Stimulated activated CD8-positive, alpha-beta memory T cell treated with anti-CD3 and anti-CD28 coated beads, Interleukin-7, amount 100 ng/mL, for 1 hour (primary cell): ENCODE measurements around the gene GRID1.
"Not testable (repeated sequence)": the region's sequence is repeated elsewhere in the genome, so short reads cannot be mapped to it uniquely, and the experiment has no call there.

Source experiments
- DNase-seq, 2 donors: peaks; one replicate each; pipeline ENCODE4 v3.0.0-alpha.2; 2020; ENCODE audit warnings: low read depth in 2 of 2

The GRID1 gene

DNA sequence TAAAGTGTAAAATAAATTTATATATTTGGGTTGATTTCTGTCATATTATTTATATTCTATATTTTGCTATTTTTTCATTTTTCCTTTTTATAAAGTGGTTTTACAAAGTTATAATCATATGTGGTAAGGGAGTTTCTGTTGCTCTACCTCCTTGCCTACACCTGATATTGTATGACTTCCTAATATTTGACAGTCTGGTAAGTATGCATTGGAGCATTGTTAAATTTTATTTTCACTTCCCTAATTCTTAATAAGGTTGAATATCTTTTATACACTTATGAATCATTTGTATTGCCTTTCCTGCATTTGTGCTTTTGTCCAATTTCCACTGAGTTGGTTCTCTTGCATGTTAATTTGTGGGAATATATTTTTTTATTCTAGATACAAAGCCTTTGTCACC lies 492.4 kb downstream of the GRID1 start:
- no peak for DNase-seq

DNA sequence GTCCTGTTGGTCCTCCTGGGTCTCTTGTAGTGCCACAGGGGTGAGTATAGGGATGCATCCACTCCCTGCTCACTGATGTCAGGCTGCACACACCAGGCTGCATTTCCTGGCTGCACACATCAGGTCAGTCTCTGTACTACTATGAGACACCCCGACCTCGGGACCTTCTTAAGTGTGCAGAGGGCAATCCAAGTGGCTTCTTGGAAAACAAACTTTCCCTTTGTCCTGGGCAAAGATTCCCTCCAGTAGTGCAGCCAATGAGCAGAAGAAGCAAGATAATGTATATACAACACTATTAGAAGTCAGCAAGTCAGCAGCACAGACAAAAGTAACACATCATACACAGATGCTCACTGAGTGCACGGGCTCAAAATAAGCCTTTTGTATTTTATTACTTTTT lies 493.5 kb downstream of the GRID1 start:
- DNase-seq = no peak

DNA sequence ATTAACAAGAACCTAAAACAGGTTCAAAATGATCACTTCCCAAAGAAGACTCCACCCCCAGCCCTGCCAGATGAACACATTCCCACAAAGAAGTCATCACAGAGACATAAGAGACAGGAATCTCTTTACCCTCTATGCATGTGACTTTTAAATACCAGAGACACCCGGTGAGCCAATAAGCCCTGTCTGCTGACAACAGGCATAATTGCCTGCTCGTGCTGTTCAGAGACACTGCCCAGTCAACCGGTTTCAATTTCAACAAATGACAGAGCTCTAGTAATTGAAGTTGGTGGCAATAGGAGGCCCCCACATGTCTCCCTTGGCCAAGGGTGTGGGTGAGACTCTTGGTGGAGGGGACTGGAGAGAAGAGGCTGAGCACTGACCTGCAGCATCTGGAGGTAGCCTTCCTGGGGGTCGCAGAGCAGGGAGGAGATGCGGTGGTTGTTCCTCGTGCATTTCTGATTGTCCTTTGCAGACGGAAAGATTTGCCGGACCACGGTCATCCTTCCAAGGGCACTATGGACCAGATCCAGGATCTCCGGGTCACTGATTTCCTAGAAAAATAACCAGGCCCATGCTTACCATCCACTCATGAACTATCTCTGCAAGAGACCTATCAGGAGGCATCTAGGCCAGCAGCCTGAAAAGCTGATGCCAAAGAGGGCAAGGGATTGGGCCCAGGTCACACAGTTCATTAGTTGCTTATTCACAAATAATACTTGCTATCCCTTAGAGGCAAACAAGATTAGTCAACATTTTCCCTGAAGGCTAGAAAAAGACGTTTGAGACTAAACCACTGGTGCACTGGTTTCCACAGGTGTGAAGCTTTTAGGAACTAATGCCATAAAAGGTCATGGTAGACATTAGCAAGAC lies 497.7 kb downstream of the GRID1 start:
- DNase-seq = no peak

DNA sequence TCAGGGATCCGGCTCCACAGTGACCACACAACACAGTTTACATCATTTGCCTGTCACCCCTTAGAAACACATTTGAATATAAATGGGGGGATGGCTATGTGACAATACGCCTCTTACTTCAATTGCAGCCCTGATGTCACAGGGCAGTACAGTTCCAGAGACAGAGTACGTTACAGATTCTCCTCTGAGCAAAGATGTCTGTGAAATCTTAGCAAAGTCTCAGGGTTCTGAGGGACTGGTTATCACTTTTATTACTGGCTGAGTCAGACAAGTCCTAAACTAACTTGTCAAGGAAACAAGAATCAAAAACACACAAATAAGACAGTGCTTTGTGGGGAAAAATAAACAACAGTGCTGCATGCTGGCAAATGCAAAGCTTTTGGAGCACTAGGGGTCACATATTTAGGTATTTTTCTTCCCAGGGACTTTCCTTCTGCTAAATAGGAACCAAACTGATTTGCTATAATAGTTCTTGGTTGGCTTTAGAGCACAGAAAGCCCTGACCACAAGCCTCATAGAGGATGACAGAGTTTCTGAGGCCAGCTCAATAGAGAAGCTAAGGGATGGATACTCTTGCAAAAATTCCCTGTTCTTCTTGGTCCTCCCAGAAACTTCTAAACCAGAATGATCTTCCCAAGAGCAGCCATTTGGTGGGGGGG lies 501.6 kb downstream of the GRID1 start:
- DNase-seq = no peak

DNA sequence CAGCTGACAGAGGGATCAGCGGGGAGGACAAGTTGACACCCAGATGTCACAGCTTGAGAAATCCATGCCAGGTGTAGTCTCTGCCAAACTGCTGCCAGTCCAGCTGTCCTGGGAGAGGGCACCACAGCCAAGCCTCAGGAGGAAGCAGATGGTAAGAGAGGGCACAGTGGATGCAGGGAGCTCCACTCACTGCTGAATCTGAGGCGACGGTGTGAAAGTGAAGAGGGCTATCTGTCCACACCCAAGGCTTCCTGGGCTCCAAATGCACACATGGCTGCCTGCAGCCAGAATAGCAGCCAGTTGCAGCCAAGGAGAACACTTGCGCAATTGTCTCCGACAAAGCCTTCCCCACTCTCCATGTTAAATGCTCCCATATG lies 502.4 kb downstream of the GRID1 start:
- no peak for DNase-seq

DNA sequence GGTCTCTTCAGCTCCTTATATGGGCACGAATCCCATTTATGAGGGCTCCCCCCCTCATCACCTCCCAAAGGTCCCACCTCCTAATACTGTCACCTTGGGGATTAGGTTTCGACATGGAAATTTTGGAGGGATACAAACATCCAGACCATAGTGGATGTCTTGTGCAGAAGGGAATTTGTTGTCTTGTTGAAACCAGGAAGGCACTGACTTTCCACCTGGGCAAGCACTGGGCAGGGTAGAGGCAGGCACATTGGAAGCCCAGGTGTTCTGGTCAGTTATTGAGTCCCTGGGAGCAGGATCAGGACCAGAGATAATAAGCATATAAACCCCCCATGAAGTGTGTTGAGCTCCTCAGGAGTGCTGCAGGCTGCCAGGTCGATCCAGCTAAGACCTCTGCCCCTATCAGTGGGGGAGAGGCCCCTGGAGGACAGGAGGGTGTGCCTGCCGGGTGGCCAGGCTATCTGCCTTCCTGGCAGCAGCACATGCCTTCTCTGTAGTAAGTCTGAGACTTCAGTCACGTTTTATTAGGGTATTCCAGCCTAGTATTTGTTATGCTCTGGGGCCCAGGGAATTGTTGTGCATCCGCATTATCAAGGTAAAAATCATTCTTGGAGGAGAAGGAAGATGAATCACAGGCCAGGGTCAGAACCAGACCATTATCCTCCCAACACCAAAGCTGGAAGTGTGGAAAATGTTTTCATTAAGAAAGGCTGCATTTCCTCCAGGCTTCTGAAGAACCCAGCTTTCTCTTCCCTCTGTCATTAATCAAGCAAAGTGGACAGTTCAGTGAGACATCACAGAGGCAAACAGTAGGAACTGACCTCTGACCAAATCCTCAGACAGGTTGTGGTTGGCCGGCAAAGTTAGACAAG lies 503.1 kb downstream of the GRID1 start:
- no peak for DNase-seq

DNA sequence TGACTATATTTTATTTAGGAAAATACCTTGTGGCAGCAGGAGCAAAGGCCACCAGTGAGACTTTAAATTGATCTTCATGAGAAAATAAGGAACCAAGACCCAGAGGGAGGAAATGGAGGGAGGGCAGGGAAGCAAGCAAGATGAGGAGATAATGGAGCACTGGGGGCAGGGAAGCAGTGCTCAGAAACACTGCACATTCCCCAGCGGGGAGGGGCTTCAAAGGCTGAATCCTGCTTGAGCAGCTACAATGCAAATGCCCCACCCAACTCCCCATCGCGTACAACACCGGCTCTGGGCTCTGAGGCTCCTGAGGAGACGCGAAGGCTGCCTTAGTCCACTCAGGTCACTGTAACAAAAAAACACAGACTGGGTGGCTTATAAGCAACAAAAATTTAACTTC lies 503.8 kb downstream of the GRID1 start:
- DNase-seq = no peak

DNA sequence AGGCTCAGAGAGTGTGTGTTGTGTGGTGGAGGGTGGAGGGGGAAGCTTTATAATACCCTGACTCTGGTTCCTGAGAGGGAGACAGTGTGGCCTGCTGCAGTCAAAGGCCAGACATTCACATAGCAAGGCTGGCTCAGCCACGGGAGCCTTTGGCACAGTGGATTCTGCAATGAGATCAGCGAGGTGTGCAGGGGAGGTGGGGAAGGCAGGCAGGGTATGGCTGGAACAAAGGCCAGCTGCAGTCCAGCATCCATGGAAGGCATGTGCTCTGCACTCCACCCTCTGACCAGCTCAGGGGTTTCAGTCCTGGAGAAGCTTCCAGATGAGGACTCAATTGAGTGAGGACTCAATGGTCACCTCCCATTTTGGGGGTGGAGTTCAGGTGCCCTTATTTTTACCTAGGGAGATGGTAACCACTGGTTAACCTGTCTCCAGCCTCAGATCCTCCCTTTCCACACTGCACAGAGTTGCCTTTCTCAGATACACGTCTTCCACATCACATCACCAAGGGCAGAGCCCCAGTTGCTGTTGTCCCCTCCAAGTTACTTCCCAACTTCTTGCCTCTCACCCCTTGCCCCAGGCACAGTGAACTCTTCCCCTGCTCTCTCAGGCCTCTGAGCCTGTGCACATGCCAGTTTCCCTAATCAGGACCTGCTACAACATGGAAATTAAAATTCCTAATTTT lies 504.9 kb downstream of the GRID1 start:
- no peak for DNase-seq

DNA sequence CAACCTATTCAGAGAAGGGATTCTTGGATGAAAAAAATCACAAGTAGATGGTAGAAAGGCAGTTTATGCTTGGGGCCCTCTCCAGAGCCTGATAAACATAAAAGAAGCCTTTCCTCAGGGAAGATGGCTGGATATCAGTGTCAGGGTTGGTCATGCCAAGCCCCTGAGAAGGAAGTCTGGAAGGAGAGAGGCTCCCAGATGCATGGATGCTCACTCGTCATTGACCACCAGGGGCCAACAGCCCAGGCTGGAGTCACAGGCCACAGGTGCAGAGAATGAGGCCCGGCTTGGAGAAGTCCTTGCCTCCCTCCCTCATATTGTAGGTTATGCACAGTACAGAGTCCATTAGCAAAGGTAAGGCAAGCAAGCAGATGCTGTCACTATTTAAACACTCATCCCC lies 506.7 kb downstream of the GRID1 start:
- DNase-seq = no peak

DNA sequence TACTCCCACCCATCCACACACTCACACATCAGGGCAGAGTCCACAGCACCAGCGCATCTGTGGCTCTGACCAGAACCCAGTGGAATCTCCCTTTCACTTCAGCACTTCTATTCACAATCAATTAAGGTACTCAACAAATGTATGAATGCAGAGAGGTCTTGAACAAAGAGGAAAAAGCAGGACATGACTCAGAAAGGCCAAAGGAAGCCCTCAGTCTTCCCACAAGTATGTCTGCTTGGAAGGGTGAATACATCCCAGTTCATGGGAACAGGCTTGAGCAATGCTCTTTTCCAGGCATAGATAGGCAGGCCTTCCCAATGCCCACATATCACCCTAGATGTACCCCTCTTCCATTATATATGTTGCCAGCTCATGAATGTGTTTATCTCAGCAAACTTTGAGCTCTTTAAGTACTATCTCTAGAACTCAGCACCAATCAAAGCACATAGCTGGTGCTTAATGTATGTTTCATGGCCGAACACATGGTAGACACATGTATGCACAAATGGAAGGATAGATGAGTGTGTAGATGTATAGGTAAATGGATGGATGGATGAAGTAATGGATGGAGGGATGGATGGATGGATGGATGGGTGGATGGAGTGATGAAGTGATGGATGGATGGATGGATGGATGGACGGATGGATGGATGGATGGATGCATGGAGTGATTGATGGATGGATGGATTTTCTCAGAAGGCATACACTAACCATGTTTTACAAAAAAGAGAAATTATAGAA lies 507.6 kb downstream of the GRID1 start:
- no peak for DNase-seq

DNA sequence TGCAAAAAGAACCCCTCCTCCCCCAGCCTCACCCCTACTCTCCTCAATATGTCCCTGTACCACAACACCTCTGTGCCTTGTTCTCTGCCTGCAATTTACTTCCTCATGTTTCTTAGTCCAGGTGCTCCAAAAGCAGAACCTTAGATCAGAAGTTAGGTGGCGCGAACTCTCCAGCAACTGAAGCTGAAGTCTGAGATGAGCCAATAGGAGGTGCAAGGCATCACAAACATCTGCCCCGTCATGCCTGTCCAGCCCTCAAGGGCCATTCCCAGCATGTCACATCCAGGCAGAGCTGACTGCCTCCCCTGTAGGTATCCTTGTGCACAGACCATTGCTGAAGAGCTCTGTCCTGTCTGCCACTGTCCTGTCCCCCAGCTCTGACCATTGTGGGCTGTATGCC lies 508.8 kb downstream of the GRID1 start:
- DNase-seq = no peak

DNA sequence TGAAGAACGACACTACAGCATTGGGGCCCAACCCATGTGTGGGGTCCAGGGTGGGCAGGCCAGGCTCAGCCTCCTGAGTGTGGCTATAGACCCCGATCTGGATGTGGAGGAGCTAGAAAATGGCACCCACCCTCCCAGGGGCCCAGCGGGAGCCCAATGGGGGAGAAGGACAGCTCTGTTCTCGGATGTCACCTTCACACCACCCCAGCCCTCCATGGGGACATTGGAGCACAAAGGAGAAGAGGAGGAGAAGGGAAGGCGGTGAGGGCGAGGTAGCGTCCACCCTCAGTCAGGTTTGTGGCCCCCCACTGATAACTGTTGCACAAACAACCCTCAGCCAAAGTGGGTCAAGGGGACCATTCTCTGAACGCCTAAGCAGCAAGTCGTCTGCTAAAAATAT lies 509.3 kb downstream of the GRID1 start:
- DNase-seq = no peak

DNA sequence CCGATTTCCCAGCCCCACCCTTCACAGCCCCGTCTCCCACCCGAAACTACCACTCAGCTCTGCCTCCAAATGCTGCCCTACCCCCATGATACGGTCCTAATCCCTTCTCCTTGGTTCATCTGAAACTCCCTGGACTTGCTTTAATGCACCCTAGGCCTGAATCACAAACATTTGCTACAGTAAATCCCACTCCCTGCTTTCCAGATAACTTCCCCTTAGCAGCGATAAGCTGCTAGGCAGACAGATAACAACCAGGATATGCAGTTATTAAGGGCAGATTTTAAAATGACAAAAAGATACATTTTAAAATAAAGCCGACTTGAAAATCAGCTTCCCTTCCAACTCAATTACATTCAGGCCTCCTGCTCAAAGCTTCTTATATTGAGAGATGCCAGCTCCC lies 514.7 kb downstream of the GRID1 start:
- DNase-seq = no peak

DNA sequence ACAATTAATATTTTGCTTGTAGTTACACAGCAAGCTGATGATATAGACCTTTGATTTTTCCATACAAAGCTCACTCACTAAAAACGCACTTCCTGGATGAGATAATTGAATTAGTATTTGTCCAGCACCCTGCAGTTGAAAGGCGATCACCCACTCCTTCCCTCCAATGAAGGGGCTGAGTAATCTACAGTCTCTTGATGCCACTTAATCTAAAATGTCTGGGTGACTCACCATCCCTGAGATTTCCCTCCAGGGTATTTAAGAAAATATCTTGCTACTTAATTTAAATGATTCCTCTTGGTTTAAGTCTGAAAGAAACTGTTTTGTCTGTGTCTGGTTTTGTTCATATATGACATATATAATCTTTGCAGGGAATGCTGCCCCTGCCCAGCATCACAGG lies 515.3 kb downstream of the GRID1 start:
- DNase-seq = no peak

DNA sequence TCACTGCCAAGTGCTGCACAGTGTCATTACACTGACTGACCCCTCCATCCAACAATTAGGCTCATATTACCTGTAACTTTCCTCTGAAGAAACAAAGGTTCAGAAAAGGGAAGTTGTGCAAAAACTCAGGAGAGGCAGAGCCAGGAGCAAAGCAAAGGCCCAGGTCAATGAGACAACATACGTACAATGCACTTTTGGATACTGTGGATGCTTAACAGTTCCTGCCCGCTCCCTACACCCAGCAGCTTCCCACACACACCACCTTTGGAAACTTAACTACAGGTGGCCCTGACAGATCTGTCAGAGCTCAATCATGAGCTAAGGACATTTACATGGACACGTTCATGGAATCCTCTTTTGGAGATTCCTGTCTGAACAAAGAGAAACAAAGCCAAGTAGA lies 515.9 kb downstream of the GRID1 start:
- DNase-seq = no peak

DNA sequence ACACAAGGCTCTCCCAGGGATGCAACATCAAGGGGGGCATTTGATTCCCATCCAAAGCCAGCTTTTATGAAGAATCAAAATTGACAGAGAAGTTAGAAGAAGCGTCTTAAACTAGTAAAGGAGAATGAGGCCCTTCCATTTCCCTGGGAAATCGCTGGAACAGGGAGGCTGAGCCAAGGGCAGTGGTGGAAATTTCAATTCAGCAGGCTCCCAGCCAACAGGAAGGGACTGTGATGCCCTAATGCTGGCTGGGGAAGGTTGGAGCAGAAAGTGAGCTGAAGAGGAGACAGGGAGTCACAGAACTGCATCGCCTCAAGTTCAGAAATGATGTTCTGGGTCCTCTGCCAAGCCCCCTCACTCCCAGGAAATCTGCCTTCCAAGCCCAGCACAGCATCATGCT lies 517.3 kb downstream of the GRID1 start:
- no peak for DNase-seq

DNA sequence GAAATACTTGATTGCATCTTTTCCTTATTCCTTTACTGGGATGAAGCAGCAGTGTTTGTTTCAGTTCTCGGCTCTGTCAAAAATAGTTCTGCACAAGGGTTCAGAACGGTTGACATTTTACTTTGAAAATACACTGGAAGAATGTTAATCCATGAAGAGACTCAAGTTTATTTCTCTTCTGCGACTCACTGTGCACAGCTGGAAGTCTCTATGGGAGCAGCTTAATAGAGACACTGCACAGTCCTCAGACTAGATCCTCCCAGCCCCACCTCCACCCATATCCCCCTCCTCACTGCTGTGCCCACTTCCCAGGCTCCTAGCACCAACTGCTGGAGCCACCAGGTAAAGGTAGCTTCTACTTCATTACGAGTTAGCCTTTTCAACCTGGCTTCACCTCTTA lies 517.8 kb downstream of the GRID1 start:
- DNase-seq = no peak

DNA sequence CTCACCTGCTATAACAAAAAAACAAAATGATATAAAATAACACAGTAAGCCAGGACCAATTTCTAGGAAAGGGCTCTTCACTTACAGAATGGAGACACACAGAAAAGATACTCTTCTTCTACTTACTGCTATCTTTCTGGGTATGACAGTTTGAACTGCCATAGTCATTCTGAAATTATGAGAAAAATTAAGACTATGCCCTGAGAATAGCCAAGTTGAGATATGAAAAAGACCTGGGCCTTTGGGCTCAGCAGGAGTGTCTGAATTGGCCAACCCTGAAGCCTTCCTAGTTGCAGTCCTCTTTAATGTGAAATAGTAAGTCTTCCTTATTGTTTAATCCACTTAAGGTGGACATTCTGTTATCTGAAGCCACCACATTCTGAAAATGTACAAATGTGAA lies 519.5 kb downstream of the GRID1 start:
- DNase-seq = no peak

DNA sequence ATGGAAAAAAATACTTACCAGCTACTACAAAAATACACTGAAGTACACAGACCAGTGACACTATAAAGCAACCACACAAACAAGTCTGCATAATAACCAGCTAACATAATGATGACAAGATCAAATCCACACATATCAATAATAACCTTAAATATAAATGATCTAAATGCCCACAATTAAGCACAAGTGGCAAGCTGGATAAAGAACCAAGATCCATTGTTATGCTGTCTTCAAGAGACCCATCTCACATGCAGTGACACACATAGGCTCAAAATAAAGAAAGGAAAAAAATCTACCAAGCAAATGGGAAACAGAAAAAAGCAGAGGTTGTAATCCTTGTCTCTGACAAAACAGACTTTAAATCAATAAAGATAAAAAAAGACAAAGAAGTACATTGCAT lies 527.9 kb downstream of the GRID1 start:
- not testable (repeated sequence) for DNase-seq

DNA sequence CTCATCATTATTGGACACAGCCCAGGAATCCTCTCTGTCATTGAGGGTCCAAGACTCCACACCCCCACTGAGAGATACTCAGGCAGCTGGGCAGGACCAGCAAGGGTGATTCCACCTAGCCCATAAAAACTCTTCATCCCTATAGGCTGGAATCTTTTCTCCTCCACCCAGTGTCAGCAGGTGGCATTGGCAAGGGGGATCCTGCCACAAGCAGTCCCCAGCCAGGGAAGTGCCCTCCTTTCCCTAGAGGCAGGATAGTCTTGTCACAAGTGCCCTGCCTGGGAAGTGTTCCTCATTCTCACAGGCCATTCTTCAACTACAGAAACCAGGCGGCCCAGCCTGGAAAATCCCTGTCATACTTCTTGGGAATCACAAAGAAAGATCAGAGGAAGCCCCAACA lies 533.6 kb downstream of the GRID1 start:
- DNase-seq = no peak

DNA sequence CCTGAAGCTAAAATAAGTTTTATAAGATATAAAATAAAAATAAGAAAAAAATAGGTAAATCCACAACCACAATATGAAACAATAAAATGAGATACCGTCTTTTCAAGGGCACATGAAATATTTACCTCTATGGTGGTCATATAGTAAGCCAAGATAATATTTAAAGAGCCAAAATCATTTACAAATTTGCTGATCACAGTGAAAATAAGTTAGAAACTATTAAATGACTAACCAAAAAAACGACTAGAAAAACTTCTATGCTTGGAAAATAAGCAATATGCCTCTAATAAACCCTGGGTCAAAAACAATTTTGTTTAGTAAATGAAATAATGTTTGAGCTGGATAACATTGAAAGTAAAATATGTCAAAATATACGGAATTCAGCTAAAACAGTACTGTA lies 535.2 kb downstream of the GRID1 start:
- no peak for DNase-seq
